ENCODE results near the gene TBC1D22B. TPM values are rescaled to one million over a fixed set of nuclear protein-coding genes. Genes with fewer than 3 reads are reported as not detected.

The TBC1D22B gene
- total RNA-seq, 1 experiment from 2014 or later = 11.8 TPM

DNA sequence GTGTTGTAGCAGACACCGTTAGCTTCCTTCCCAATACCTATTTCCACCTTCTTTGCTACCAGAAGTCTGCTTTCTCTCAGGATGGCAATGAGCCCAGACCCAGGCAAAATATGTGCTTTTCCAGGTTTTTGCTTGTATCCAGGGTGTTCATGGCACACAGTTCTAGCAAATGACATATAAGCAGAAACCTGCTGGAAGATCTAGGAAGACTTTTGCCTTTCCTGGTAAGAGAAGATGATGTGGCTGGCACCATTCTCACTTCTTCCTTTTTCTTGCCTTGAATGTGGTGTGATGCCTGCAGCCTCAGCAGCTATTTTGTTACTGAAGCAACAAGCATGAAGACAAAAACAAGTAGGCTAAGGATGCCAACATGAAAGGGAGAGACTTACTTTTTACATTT lies 19.2 kb upstream of the TBC1D22B start:
- intact Hi-C loops (cut with micrococcal nuclease; ENCODE audit: unreplicated experiment) = no loop called here
- Mint-ChIP-seq H3K27me3 (ENCODE audit: insufficient read depth, unreplicated experiment) (no peaks in the 10 kb centered on the region), H3K9me3 (ENCODE audit: unreplicated experiment) (no peaks in the 10 kb centered on the region), H3K4me1 (ENCODE audit: low read depth, unreplicated experiment) (peaks cover 15% of the 10 kb centered on the region), H3K27ac (ENCODE audit: unreplicated experiment) (no peak overlapping the region), H3K36me3 (ENCODE audit: insufficient read depth, unreplicated experiment) (peaks cover 10% of the 10 kb centered on the region), H3K4me3 (ENCODE audit: unreplicated experiment) (no peak overlapping the region)
- DNase-seq = no peak
- H3K9me3 ChIP-seq = no peaks in the 10 kb centered on the region
- no TSS peak for BruUV-seq (replicated peaks)
- H3K36me3 ChIP-seq (ENCODE audit: control insufficient read depth, insufficient read depth, low read length) = no peaks in the 10 kb centered on the region
- CTCF ChIA-PET = no interaction called here
- H3K4me3 ChIP-seq (ENCODE audit: low read depth, low read length) = no peak overlapping the region
- POLR2A ChIA-PET = no interaction called here
- TF ChIP-seq, protein P1, sequence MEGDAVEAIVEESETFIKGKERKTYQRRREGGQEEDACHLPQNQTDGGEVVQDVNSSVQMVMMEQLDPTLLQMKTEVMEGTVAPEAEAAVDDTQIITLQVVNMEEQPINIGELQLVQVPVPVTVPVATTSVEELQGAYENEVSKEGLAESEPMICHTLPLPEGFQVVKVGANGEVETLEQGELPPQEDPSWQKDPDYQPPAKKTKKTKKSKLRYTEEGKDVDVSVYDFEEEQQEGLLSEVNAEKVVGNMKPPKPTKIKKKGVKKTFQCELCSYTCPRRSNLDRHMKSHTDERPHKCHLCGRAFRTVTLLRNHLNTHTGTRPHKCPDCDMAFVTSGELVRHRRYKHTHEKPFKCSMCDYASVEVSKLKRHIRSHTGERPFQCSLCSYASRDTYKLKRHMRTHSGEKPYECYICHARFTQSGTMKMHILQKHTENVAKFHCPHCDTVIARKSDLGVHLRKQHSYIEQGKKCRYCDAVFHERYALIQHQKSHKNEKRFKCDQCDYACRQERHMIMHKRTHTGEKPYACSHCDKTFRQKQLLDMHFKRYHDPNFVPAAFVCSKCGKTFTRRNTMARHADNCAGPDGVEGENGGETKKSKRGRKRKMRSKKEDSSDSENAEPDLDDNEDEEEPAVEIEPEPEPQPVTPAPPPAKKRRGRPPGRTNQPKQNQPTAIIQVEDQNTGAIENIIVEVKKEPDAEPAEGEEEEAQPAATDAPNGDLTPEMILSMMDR (IDR thresholded peaks at IDR 0.05; ENCODE audit: insufficient read depth in 1 of 2, low read depth in 1 of 2, low read length in 1 of 2, severe bottlenecking in 1 of 2, unreplicated experiment in 1 of 2) = no peak
- H3K27me3 ChIP-seq (replicated peaks; ENCODE audit: control insufficient read depth, insufficient read depth, low read length) = no peaks in the 10 kb centered on the region
- peaks cover 23% of the 10 kb centered on the region for H3K4me1 ChIP-seq

DNA sequence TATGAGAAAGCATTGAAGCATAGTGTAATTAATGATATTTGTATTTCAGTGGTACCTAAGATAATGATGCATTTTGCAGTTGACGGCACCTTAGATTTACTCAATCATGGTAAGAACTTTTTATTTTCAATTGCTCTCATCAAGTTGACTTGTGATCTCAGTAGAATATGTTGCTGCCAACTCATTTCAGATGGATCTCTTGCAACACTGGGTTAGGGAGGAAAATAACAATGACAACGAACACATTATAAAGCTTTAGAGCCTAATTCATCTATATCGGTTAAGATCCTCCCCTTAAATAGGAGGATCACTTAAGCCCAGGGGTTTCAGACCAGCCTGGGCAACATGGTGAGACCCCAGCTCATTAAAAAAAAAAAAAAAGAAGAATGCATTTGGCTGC lies 18.0 kb upstream of the TBC1D22B start:
- no peaks in the 10 kb centered on the region for H3K9me3 Mint-ChIP-seq (ENCODE audit: unreplicated experiment)
- Histone ChIP-seq H3K27me3 (replicated peaks; ENCODE audit: control insufficient read depth, insufficient read depth, low read length) (no peaks in the 10 kb centered on the region), H3K9me3 (no peaks in the 10 kb centered on the region), H3K36me3 (ENCODE audit: control insufficient read depth, insufficient read depth, low read length) (no peaks in the 10 kb centered on the region), H3K4me1 (peaks cover 35% of the 10 kb centered on the region), H3K4me3 (ENCODE audit: low read depth, low read length) (no peak overlapping the region)
- H3K27ac Mint-ChIP-seq (ENCODE audit: unreplicated experiment) = no peak overlapping the region
- peaks cover 10% of the 10 kb centered on the region for H3K36me3 Mint-ChIP-seq (ENCODE audit: insufficient read depth, unreplicated experiment)
- no TSS peak for BruUV-seq (replicated peaks)
- H3K27me3 Mint-ChIP-seq (ENCODE audit: insufficient read depth, unreplicated experiment) = no peaks in the 10 kb centered on the region
- no peak overlapping the region for H3K4me3 Mint-ChIP-seq (ENCODE audit: unreplicated experiment)
- ChIA-PET POLR2A (no interaction called here), CTCF (no interaction called here)
- peaks cover 20% of the 10 kb centered on the region for H3K4me1 Mint-ChIP-seq (ENCODE audit: low read depth, unreplicated experiment)
- TF ChIP-seq, protein P1 (IDR thresholded peaks at IDR 0.05; ENCODE audit: insufficient read depth in 1 of 2, low read depth in 1 of 2, low read length in 1 of 2, severe bottlenecking in 1 of 2, unreplicated experiment in 1 of 2) = no peak
- DNase-seq = no peak
- intact Hi-C loops (cut with micrococcal nuclease; ENCODE audit: unreplicated experiment) = no loop called here

DNA sequence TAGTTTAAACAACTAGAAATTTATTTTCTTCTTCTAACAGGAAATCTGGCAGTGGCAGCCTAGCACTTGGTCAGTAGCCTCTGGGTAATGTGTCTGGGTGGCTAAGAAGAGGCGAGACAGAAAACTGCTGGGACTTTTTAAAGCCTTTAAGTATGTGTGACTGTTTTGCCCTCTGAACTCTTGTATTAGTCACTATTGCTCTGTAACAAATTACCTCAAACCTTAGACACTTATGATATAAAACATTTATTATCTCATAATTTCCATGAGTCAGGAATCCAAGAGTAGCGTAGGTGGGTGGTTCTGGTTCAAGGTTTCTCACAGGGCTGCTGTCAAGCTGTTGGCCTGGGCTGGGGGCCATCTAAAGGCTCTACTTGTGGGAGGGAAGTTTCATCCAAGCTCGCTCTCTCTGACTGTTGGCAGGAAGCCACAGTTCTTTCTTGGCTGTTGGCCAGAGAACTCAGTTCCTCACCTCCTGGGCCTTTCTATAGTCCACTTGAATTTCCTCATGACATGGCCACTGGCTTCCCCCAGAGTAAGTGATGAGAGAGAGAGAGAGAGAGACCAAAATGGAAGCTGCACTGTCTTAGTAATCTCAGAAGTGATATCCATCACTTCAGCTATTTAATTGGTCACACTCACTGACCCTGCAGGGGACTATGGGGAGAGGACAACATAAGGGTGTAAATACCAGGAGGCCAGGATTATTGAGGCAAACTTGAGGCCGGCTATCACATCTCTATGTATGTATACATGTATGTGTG lies 17.4 kb upstream of the TBC1D22B start:
- Histone ChIP-seq H3K9me3 (no peaks in the 10 kb centered on the region), H3K36me3 (ENCODE audit: control insufficient read depth, insufficient read depth, low read length) (no peaks in the 10 kb centered on the region), H3K27me3 (replicated peaks; ENCODE audit: control insufficient read depth, insufficient read depth, low read length) (no peaks in the 10 kb centered on the region), H3K4me1 (peaks cover 41% of the 10 kb centered on the region), H3K4me3 (ENCODE audit: low read depth, low read length) (no peak overlapping the region)
- POLR2A ChIA-PET = no interaction called here
- peaks cover 3% of the 10 kb centered on the region for H3K9me3 Mint-ChIP-seq (ENCODE audit: unreplicated experiment)
- DNase-seq = no peak
- no peak overlapping the region for H3K27ac Mint-ChIP-seq (ENCODE audit: unreplicated experiment)
- TF ChIP-seq, protein P1 (IDR thresholded peaks at IDR 0.05; ENCODE audit: insufficient read depth in 1 of 2, low read depth in 1 of 2, low read length in 1 of 2, severe bottlenecking in 1 of 2, unreplicated experiment in 1 of 2) = no peak
- CTCF ChIA-PET = no interaction called here
- no peak overlapping the region for H3K4me3 Mint-ChIP-seq (ENCODE audit: unreplicated experiment)
- intact Hi-C loops (cut with micrococcal nuclease; ENCODE audit: unreplicated experiment) = no loop called here
- H3K27me3 Mint-ChIP-seq (ENCODE audit: insufficient read depth, unreplicated experiment) = no peaks in the 10 kb centered on the region
- BruUV-seq (replicated peaks) = no TSS peak
- H3K36me3 Mint-ChIP-seq (ENCODE audit: insufficient read depth, unreplicated experiment) = peaks cover 10% of the 10 kb centered on the region
- peaks cover 26% of the 10 kb centered on the region for H3K4me1 Mint-ChIP-seq (ENCODE audit: low read depth, unreplicated experiment)

All from Caco-2 (cell line).